Transverse colon (tissue), 3 donors: Measurements from ENCODE around the gene PKD2L2.

ENCODE experiments used
- POLR2A ChIP-seq: fragments of 450-650 bp; IDR thresholded peaks from one replicate; pipeline ENCODE4 v1.6.1; 2016; ENCODE audit warnings: antibody characterized with exemption, mild to moderate bottlenecking, moderate library complexity
- POLR2AphosphoS5 ChIP-seq, 3 donors: sonication (generic); formaldehyde crosslinking; IDR thresholded peaks; one replicate each; pipeline ENCODE4 v1.6.1; 2016; ENCODE audit warnings: antibody characterized with exemption in 3 of 3

DNA sequence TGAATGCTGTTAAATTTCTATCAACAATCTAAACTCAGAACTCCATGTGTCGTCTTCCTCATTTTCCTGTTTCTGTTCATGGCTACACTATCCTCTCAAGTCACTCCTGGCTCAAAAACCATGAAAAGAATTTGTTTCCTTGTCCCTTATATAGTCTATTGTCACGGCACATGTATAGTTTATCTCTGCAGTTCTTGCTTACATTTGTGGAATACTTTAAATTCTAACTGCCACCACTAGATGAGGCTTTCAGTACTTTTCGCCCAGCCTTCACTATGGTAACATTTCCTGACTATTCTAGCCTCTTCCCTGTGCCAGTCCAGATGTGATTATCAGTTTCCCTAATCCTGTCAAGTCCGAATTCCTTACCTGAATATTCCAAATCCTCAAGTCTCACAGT, 34.6 kb downstream of the PKD2L2 start:
- no peak for TF ChIP-seq POLR2AphosphoS5 (IDR thresholded peaks at IDR 0.05)
- no peak for TF ChIP-seq POLR2A
